ENCODE data around the gene GJA9. TPM values are rescaled to one million over a fixed set of nuclear protein-coding genes. Genes with fewer than 3 reads are reported as not detected.

The GJA9 gene
- not detected in 2 replicates for total RNA-seq

DNA sequence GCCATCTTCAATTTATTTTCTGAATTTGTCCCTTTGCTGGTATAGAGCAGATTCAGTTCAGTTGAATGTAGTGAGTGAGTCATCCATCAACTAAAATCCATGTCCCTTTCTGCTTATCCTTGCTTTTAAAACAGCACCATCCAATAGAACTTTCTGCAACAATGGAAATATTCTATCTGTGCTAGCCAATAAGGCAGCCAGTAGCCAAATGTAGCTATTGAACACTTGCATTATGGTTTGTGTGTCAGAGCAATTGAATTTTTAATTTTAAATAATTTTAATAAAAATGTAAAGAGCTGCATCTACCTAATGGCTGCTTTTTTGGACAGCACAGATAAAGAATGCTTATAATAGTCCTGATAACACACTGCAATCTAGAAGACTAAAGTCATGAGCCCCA lies at the start of gene GJA9:
GJA9 (minus strand) TSS at position 101 of the 400 bp plus-strand sequence. CDS start 5,489 bp downstream, outside the sequence.
- Histone ChIP-seq H3K4me3 (ENCODE audit: low read depth, low read length) (no peak within 1 kb of the TSS), H3K36me3 (ENCODE audit: control insufficient read depth, insufficient read depth, low read length) (no peaks in the 10 kb centered on the region), H3K27me3 (ENCODE audit: control insufficient read depth, insufficient read depth, low read length) (no peaks in the 10 kb centered on the region)
- TF ChIP-seq, protein P1, sequence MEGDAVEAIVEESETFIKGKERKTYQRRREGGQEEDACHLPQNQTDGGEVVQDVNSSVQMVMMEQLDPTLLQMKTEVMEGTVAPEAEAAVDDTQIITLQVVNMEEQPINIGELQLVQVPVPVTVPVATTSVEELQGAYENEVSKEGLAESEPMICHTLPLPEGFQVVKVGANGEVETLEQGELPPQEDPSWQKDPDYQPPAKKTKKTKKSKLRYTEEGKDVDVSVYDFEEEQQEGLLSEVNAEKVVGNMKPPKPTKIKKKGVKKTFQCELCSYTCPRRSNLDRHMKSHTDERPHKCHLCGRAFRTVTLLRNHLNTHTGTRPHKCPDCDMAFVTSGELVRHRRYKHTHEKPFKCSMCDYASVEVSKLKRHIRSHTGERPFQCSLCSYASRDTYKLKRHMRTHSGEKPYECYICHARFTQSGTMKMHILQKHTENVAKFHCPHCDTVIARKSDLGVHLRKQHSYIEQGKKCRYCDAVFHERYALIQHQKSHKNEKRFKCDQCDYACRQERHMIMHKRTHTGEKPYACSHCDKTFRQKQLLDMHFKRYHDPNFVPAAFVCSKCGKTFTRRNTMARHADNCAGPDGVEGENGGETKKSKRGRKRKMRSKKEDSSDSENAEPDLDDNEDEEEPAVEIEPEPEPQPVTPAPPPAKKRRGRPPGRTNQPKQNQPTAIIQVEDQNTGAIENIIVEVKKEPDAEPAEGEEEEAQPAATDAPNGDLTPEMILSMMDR (IDR thresholded peaks at IDR 0.05; ENCODE audit: insufficient read depth, low read length, poor library complexity, severe bottlenecking), result no peak
- DNase-seq (ENCODE audit: low read depth), result no peak

DNA sequence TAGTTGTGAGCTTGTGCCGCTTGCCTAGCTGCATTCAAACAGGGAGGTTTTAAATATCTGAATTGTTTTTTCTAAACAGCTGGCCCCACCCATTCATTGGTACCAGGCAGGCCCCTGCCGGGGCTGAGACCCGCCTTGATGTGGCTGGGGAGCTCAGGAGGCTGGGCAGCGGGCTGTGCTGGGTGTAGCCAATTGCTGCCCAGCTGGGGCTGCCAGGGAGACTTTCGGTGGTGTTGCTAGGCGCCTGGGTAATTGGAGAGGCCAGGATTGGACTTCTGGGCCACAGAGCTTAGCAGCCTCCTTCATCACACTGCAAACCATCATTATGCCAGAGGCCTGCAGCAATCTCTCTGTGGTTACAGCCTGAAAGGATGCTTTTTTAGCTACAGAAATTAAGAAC lies 48.1 kb upstream of the GJA9 start:
- Histone ChIP-seq H3K27me3 (ENCODE audit: control insufficient read depth, insufficient read depth, low read length) (no peaks in the 10 kb centered on the region), H3K4me3 (ENCODE audit: low read depth, low read length) (no peak overlapping the region), H3K36me3 (ENCODE audit: control insufficient read depth, insufficient read depth, low read length) (no peaks in the 10 kb centered on the region)
- TF ChIP-seq, protein P1 (IDR thresholded peaks at IDR 0.05; ENCODE audit: insufficient read depth, low read length, poor library complexity, severe bottlenecking), result no peak
- DNase-seq (ENCODE audit: low read depth), result no peak

DNA sequence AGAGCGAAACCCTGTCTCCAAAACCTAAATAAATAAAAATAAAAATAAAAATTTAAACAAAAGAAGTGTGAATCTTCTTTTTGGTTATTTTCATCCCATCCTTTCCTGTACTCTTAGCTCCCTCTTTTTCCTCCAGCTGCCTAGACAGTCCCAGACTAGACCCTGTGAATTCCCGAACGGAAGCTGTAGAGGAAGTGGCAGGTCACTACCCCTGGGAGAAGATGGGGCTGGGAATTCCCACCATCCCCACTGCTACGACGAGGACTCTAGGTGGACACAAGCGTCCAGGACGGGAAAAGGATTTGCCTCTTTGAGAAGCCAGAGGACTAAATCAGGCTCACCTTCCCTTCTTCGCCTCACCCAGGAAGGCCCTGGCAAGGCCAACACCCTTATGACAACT lies 47.7 kb upstream of the GJA9 start:
- TF ChIP-seq, protein P1 (IDR thresholded peaks at IDR 0.05; ENCODE audit: insufficient read depth, low read length, poor library complexity, severe bottlenecking), result no peak
- H3K36me3 ChIP-seq (ENCODE audit: control insufficient read depth, insufficient read depth, low read length), result no peaks in the 10 kb centered on the region
- H3K27me3 ChIP-seq (ENCODE audit: control insufficient read depth, insufficient read depth, low read length), result no peaks in the 10 kb centered on the region
- H3K4me3 ChIP-seq (ENCODE audit: low read depth, low read length), result no peak overlapping the region
- no peak for DNase-seq (ENCODE audit: low read depth)

DNA sequence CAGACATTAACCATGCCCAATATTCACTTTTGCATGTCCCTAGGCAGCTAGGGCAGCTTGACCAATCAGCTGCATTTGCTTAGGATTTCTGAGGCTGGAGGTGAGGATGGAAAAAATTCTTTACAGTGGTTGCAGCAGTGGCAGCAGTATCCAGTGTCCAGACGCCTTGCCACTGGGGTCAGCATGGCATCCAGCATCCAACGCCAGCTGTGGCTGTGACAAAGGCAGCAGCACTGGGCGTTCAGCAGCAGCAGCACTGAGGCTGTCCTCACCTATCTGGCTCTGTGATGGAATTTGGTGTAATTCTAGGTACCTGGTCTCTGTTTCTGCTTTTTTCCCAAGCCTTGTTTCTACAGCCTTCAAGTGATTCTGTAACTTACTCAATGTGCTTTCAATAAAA lies 44.7 kb upstream of the GJA9 start:
- Histone ChIP-seq H3K27me3 (ENCODE audit: control insufficient read depth, insufficient read depth, low read length) (no peaks in the 10 kb centered on the region), H3K4me3 (ENCODE audit: low read depth, low read length) (no peak overlapping the region), H3K36me3 (ENCODE audit: control insufficient read depth, insufficient read depth, low read length) (no peaks in the 10 kb centered on the region)
- TF ChIP-seq, protein P1 (IDR thresholded peaks at IDR 0.05; ENCODE audit: insufficient read depth, low read length, poor library complexity, severe bottlenecking), result no peak
- DNase-seq (ENCODE audit: low read depth), result no peak

DNA sequence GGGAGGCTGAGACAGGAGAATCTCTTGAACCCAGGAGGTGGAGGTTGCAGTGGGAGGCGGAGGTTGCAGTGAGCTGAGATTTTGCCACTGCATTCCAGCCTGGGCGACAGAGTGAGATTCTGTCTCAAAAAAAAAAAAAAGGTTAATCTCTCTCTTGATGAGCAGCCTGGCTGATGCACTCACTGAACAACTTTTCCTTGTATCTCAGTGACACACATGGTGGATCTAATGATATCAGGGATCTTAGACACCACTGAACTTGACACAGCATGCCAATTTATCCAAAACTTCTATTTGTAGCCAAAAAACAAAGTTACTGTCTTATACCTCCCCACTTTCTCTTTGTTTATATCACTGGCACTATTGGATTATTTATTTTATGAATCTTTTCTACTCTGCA lies 44.0 kb upstream of the GJA9 start:
- TF ChIP-seq, protein P1 (IDR thresholded peaks at IDR 0.05; ENCODE audit: insufficient read depth, low read length, poor library complexity, severe bottlenecking), result no peak
- Histone ChIP-seq H3K4me3 (ENCODE audit: low read depth, low read length) (no peak overlapping the region), H3K36me3 (ENCODE audit: control insufficient read depth, insufficient read depth, low read length) (no peaks in the 10 kb centered on the region), H3K27me3 (ENCODE audit: control insufficient read depth, insufficient read depth, low read length) (no peaks in the 10 kb centered on the region)
- DNase-seq (ENCODE audit: low read depth), result no peak

DNA sequence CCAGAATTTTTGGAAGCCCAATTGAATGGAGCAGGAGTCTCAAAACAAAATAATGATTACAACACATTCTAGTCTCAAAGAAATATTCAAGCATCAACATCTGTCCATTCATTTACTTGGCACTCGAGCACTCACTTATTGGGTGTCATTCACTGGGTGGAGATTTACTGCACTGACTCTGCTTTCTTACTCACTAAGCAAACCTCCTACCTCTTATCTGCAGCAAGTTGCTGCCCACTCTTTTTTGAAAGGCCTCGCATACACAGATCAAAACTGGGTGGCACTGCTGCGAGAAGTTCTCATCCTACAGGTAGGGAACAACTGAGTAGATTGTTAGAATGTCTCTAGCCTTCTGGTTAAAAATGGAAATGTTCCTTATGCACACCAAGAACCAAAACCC lies 42.2 kb upstream of the GJA9 start:
- TF ChIP-seq, protein P1 (IDR thresholded peaks at IDR 0.05; ENCODE audit: insufficient read depth, low read length, poor library complexity, severe bottlenecking), result no peak
- no peak for DNase-seq (ENCODE audit: low read depth)
- Histone ChIP-seq H3K4me3 (ENCODE audit: low read depth, low read length) (no peak overlapping the region), H3K27me3 (ENCODE audit: control insufficient read depth, insufficient read depth, low read length) (no peaks in the 10 kb centered on the region), H3K36me3 (ENCODE audit: control insufficient read depth, insufficient read depth, low read length) (no peaks in the 10 kb centered on the region)
